IMR-90 (cell line): ENCODE results near the gene MFSD6L. TPM values are rescaled to one million over a fixed set of nuclear protein-coding genes. Genes with fewer than 3 reads are reported as not detected.

Source experiments
- ATAC-seq: fragments of 200-7000 bp; cut with Tn5 transposase; 2 replicates; pipeline ENCODE4 v1.9.1; 2020; ENCODE audit warnings: low read depth, mild to moderate bottlenecking, moderate library complexity
- BruUV-seq: library from RNA; stranded (reverse); fragments of 400-500 nt; replicated peaks from 2 replicates; lab custom pipeline; 2021; lab: Mats Ljungman, UMichigan
- CTCF ChIA-PET: fragments of 300-600 bp; formaldehyde crosslinking; extraction: SDS; loops from one replicate; lab custom pipeline; 2021; ENCODE audit warnings: antibody characterized with exemption; lab: Yijun Ruan, JAX
- POLR2A ChIA-PET: fragments of 300-600 bp; sonication (Branson Sonifier 250); formaldehyde crosslinking; loops from one replicate; lab custom pipeline; 2022; ENCODE audit warnings: antibody characterized with exemption; ENCODE audit not compliant: unreplicated experiment; lab: Charles Lee
- DNase-seq: peaks from one replicate; pipeline ENCODE4 v3.0.0; 2013
- H2AFZ ChIP-seq: replicated peaks from 2 replicates; pipeline ENCODE3; 2013; ENCODE audit warnings: low read length, mild to moderate bottlenecking; ENCODE audit not compliant: poor library complexity
- H2AK5ac ChIP-seq: 2 replicates; pipeline ENCODE4 v1.6.1; 2013; ENCODE audit warnings: low read depth, low read length, inconsistent platforms
- H2AK9ac ChIP-seq: replicated peaks from 2 replicates; pipeline ENCODE3; 2013; ENCODE audit warnings: mild to moderate bottlenecking, low read depth, low read length, moderate library complexity; ENCODE audit not compliant: poor library complexity
- H2BK120ac ChIP-seq: 2 replicates; pipeline ENCODE4 v1.6.1; 2013; ENCODE audit warnings: low read depth, low read length, inconsistent platforms
- H2BK15ac ChIP-seq: 3 replicates; pipeline ENCODE4 v1.6.1; 2013; ENCODE audit warnings: low read depth, low read length, inconsistent platforms
- H2BK20ac ChIP-seq: 2 replicates; pipeline ENCODE4 v1.6.1; 2013; ENCODE audit warnings: low read depth, mild to moderate bottlenecking, inconsistent platforms, low read length, moderate library complexity
- H2BK5ac ChIP-seq: 2 replicates; pipeline ENCODE4 v1.6.1; 2013; ENCODE audit warnings: mild to moderate bottlenecking, low read depth, low read length, inconsistent platforms; ENCODE audit not compliant: poor library complexity, severe bottlenecking
- H3K14ac ChIP-seq: replicated peaks from 2 replicates; pipeline ENCODE4 v1.6.1; 2013; ENCODE audit warnings: low read depth, low read length, inconsistent platforms
- H3K18ac ChIP-seq: 2 replicates; pipeline ENCODE4 v1.6.1; 2013; ENCODE audit warnings: low read depth, low read length, control low read depth
- H3K23ac ChIP-seq: 2 replicates; pipeline ENCODE4 v1.6.1; 2013; ENCODE audit warnings: low read depth, low read length, inconsistent platforms
- H3K27ac ChIP-seq: 2 replicates; pipeline ENCODE4 v1.5.1; 2013; ENCODE audit warnings: mild to moderate bottlenecking, control low read depth, low read length; ENCODE audit not compliant: insufficient read depth
- H3K27me3 ChIP-seq: 2 replicates; pipeline ENCODE4 v1.6.1; 2013; ENCODE audit warnings: low read length; ENCODE audit not compliant: control insufficient read depth, insufficient read depth
- H3K36me3 ChIP-seq: 2 replicates; pipeline ENCODE4 v1.6.1; 2013; ENCODE audit warnings: low read length, mixed read lengths; ENCODE audit not compliant: control insufficient read depth, insufficient read depth
- H3K4ac ChIP-seq: 2 replicates; pipeline ENCODE4 v1.6.1; 2013; ENCODE audit warnings: low read depth, low read length, inconsistent platforms
- H3K4me1 ChIP-seq: 2 replicates; pipeline ENCODE4 v1.6.1; 2013; ENCODE audit warnings: low read length, mixed read lengths; ENCODE audit not compliant: control insufficient read depth, insufficient read depth
- H3K4me2 ChIP-seq: 2 replicates; pipeline ENCODE4 v1.6.1; 2013; ENCODE audit warnings: low read depth, mild to moderate bottlenecking, control low read depth, low read length, moderate library complexity
- H3K4me3 ChIP-seq: 2 replicates; pipeline ENCODE4 v1.5.1; 2013; ENCODE audit warnings: low read depth, mild to moderate bottlenecking, control low read depth, low read length, moderate library complexity; ENCODE audit not compliant: insufficient read depth
- H3K56ac ChIP-seq: 2 replicates; pipeline ENCODE4 v1.6.1; 2013; ENCODE audit warnings: low read length, inconsistent platforms; ENCODE audit not compliant: insufficient read depth; ENCODE audit errors: extremely low read depth
- H3K79me1 ChIP-seq, 2 experiments: 2 replicates each; pipeline ENCODE4 v1.6.1; 2013; ENCODE audit warnings: low read length in 2 of 2, inconsistent platforms in 1 of 2, low read depth in 1 of 2
- H3K9ac ChIP-seq: 2 replicates; pipeline ENCODE4 v1.6.1; 2013; ENCODE audit warnings: low read depth, low read length, control low read depth
- H3K9me1 ChIP-seq: 2 replicates; pipeline ENCODE4 v1.6.1; 2013; ENCODE audit warnings: low read length, inconsistent platforms; ENCODE audit not compliant: insufficient read depth
- H3K9me3 ChIP-seq: 2 replicates; pipeline ENCODE4 v1.6.1; 2013; ENCODE audit warnings: low read length; ENCODE audit not compliant: control insufficient read depth, insufficient read depth
- H4K20me1 ChIP-seq: 2 replicates; pipeline ENCODE4 v1.6.1; 2013; ENCODE audit warnings: low read length, inconsistent platforms; ENCODE audit not compliant: insufficient read depth
- H4K5ac ChIP-seq: 2 replicates; pipeline ENCODE4 v1.6.1; 2013; ENCODE audit warnings: mild to moderate bottlenecking, low read depth, low read length, control low read depth
- H4K8ac ChIP-seq, 2 experiments: 2 replicates each; pipeline ENCODE4 v1.6.1; 2013; ENCODE audit warnings: low read depth in 2 of 2, low read length in 2 of 2, control low read depth in 1 of 2, inconsistent platforms in 1 of 2
- H4K91ac ChIP-seq: 2 replicates; pipeline ENCODE4 v1.6.1; 2013; ENCODE audit warnings: low read depth, low read length, inconsistent platforms; ENCODE audit not compliant: insufficient read depth
- BHLHE40 ChIP-seq: fragments of 150-350 bp; IDR thresholded peaks from 2 replicates; pipeline ENCODE4 v1.6.1; 2016; ENCODE audit warnings: mild to moderate bottlenecking, low read depth, low read length
- CEBPB ChIP-seq: IDR thresholded peaks from 2 replicates; pipeline ENCODE4 v1.6.1; 2012; ENCODE audit warnings: low read depth, low read length, improper control_type of control experiment
- CHD1 ChIP-seq: IDR thresholded peaks from 2 replicates; pipeline ENCODE4 v1.6.1; 2012; ENCODE audit warnings: low read depth, low read length, improper control_type of control experiment
- FOS ChIP-seq: fragments of 150-350 bp; IDR thresholded peaks from 2 replicates; pipeline ENCODE4 v1.6.1; 2016; ENCODE audit warnings: low read depth, low read length
- MAFK ChIP-seq: IDR thresholded peaks from 2 replicates; pipeline ENCODE4 v1.6.1; 2012; ENCODE audit warnings: low read depth, low read length, improper control_type of control experiment
- MAZ ChIP-seq: IDR thresholded peaks from 2 replicates; pipeline ENCODE4 v1.6.1; 2012; ENCODE audit warnings: low read depth, mild to moderate bottlenecking, low read length, improper control_type of control experiment, moderate library complexity, borderline replicate concordance
- MXI1 ChIP-seq: IDR thresholded peaks from 2 replicates; pipeline ENCODE4 v1.6.1; 2012; ENCODE audit warnings: low read depth, mild to moderate bottlenecking, low read length, moderate library complexity, borderline replicate concordance
- NFE2L2 ChIP-seq: fragments of 150-350 bp; IDR thresholded peaks from 2 replicates; pipeline ENCODE4 v1.6.1; 2016; ENCODE audit warnings: low read depth, mild to moderate bottlenecking, low read length
- POLR2A ChIP-seq: IDR thresholded peaks from 2 replicates; pipeline ENCODE4 v1.6.1; 2012; ENCODE audit warnings: mild to moderate bottlenecking, low read depth, low read length
- RAD21 ChIP-seq: IDR thresholded peaks from 2 replicates; pipeline ENCODE4 v1.6.1; 2012; ENCODE audit warnings: low read length, improper control_type of control experiment
- RCOR1 ChIP-seq: IDR thresholded peaks from 2 replicates; pipeline ENCODE4 v1.6.1; 2012; ENCODE audit warnings: mild to moderate bottlenecking, low read length, improper control_type of control experiment; ENCODE audit not compliant: insufficient replicate concordance
- RFX5 ChIP-seq: IDR thresholded peaks from 2 replicates; pipeline ENCODE4 v1.8.0; 2012; ENCODE audit warnings: low read depth, mild to moderate bottlenecking, low read length, moderate library complexity
- SMC3 ChIP-seq: fragments of 150-350 bp; IDR thresholded peaks from 2 replicates; pipeline ENCODE4 v1.6.1; 2016; ENCODE audit warnings: low read depth, mild to moderate bottlenecking, antibody characterized with exemption, low read length, moderate library complexity
- WGBS, 2 experiments: methylation state at CpG; one replicate each; pipeline versions ENCODE4 v1.1.5 to v1.1.7; 2013; ENCODE audit warnings: missing lambda C conversion rate in 2 of 2; ENCODE audit not compliant: insufficient read length in 1 of 2; ENCODE audit errors: extremely low coverage in 2 of 2; 5-methylcytosine and 5-hydroxymethylcytosine counted together
- dilution Hi-C: fragments of 300-500 bp; cut with HindIII; formaldehyde crosslinking; loops from one replicate; pipeline ENCODE4 v1.14.3; 2018; ENCODE audit warnings: low sequenced_read_pairs; ENCODE audit not compliant: unreplicated experiment
- in situ Hi-C: fragments of 300-500 bp; cut with MboI; formaldehyde crosslinking; loops from 3 replicates; pipeline ENCODE4 v1.14.3; 2019; ENCODE audit warnings: low sequenced_read_pairs, inconsistent platforms, mixed read lengths
- intact Hi-C: fragments of 100-400 bp; cut with micrococcal nuclease; formaldehyde crosslinking; loops from 2 replicates; pipeline ENCODE4 v1.10.0; 2022
- polyA plus RNA-seq, 3 experiments: library from polyadenylated mRNA; depleted of rRNA; stranded (reverse); fragments of >200 nt; gene quantifications; 2 replicates each; pipeline ENCODE4 v1.2.3, GENCODE V29; 2012; ENCODE audit warnings: low replicate concordance in 1 of 3
- total RNA-seq: library from RNA; depleted of rRNA; stranded (reverse); fragments of >200 nt; gene quantifications from 2 replicates; pipeline ENCODE4 v1.2.3, GENCODE V29; 2012
- TF ChIP-seq, protein P1 (sequence below): conservative IDR thresholded peaks from 2 replicates; pipeline ENCODE4 v1.5.1; 2012; ENCODE audit warnings: mild to moderate bottlenecking, low read depth, low read length, improper control_type of control experiment
- TF ChIP-seq, protein P2 (sequence below): fragments of 150-350 bp; IDR thresholded peaks from 2 replicates; pipeline ENCODE4 v1.6.1; 2016; ENCODE audit warnings: low read depth, mild to moderate bottlenecking, low read length, moderate library complexity, borderline replicate concordance
- TF ChIP-seq, protein P3 (sequence below): fragments of 150-350 bp; IDR thresholded peaks from 2 replicates; pipeline ENCODE4 v1.6.1; 2017; ENCODE audit warnings: mild to moderate bottlenecking, antibody characterized with exemption, low read length, low read depth

MFSD6L gene
- total and polyA plus RNA-seq, 2 of the 4 experiments (the other 2 are of a cell fraction) = not detected

DNA sequence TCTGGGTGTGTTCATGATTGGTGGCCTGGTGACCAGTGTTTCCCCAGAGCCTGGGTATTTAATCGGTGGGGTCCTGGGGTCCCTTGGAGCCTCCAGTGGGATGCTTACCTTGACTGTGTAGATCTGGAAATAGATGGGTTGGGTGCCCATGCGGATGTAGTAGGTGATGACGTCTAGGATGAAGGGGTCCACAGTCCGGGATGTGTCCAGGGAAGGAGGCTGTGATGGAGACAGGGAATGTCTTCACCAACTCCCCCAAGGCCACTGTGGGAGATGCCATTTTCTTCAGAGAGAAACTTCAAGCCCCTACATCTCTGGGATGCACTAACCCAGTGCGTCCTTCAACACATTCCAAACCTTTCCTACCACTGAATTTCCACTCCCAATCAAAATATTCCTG, 24.1 kb upstream of the MFSD6L start:
- Histone ChIP-seq H3K9me3 (peaks cover 2% of the 10 kb centered on the region; the same call in 1 of the 2 replicates), H2BK20ac (no peak overlapping the region), H3K4ac (no peak overlapping the region), H3K23ac (no peak overlapping the region), H3K56ac (no peak overlapping the region), H4K8ac (no peak overlapping the region), H3K27ac (no peak overlapping the region), H3K27me3 (no peaks in the 10 kb centered on the region), H3K18ac (no peak overlapping the region), H3K14ac (no peak overlapping the region), H2AK5ac (no peak overlapping the region), H3K79me1 (no peaks in the 10 kb centered on the region), H2BK5ac (no peak overlapping the region), H2BK15ac (no peak overlapping the region), H2BK120ac (no peak overlapping the region), H4K20me1 (no peaks in the 10 kb centered on the region), H3K4me1 (no peaks in the 10 kb centered on the region), H2AFZ (no peak overlapping the region), H3K9me1 (no peaks in the 10 kb centered on the region), H4K5ac (no peak overlapping the region), H3K36me3 (no peaks in the 10 kb centered on the region), H3K4me3 (no peak overlapping the region), H3K4me2 (no peak overlapping the region), H3K9ac (no peak overlapping the region), H4K91ac (no peak overlapping the region), H2AK9ac (no peak overlapping the region)
- no TSS peak for BruUV-seq
- in situ Hi-C loops = no loop called here
- 60% methylated on average over 1 of the region's 5 CpGs; no CpG with 5 or more reads in 1 of the 2 experiments for WGBS, 2 experiments
- ATAC-seq = no peak
- intact Hi-C loops = loop anchor here (1.0 kb wide), 1 partner anchor 43 kb away; no protein-coding TSS in a partner anchor
- no peak for DNase-seq
- CTCF ChIA-PET = no interaction called here
- dilution Hi-C loops = no loop called here
- TF ChIP-seq RAD21 = no peak
- TF ChIP-seq, protein P1, sequence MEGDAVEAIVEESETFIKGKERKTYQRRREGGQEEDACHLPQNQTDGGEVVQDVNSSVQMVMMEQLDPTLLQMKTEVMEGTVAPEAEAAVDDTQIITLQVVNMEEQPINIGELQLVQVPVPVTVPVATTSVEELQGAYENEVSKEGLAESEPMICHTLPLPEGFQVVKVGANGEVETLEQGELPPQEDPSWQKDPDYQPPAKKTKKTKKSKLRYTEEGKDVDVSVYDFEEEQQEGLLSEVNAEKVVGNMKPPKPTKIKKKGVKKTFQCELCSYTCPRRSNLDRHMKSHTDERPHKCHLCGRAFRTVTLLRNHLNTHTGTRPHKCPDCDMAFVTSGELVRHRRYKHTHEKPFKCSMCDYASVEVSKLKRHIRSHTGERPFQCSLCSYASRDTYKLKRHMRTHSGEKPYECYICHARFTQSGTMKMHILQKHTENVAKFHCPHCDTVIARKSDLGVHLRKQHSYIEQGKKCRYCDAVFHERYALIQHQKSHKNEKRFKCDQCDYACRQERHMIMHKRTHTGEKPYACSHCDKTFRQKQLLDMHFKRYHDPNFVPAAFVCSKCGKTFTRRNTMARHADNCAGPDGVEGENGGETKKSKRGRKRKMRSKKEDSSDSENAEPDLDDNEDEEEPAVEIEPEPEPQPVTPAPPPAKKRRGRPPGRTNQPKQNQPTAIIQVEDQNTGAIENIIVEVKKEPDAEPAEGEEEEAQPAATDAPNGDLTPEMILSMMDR = no peak
- TF ChIP-seq, protein P2, sequence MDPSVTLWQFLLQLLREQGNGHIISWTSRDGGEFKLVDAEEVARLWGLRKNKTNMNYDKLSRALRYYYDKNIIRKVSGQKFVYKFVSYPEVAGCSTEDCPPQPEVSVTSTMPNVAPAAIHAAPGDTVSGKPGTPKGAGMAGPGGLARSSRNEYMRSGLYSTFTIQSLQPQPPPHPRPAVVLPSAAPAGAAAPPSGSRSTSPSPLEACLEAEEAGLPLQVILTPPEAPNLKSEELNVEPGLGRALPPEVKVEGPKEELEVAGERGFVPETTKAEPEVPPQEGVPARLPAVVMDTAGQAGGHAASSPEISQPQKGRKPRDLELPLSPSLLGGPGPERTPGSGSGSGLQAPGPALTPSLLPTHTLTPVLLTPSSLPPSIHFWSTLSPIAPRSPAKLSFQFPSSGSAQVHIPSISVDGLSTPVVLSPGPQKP = no peak
- TF ChIP-seq MAFK = no peak
- TF ChIP-seq BHLHE40 = no peak
- no peak for TF ChIP-seq CEBPB
- no peak for TF ChIP-seq MAZ
- no peak for TF ChIP-seq CHD1
- TF ChIP-seq NFE2L2 = no peak
- TF ChIP-seq RCOR1 = no peak
- TF ChIP-seq, protein P3, sequence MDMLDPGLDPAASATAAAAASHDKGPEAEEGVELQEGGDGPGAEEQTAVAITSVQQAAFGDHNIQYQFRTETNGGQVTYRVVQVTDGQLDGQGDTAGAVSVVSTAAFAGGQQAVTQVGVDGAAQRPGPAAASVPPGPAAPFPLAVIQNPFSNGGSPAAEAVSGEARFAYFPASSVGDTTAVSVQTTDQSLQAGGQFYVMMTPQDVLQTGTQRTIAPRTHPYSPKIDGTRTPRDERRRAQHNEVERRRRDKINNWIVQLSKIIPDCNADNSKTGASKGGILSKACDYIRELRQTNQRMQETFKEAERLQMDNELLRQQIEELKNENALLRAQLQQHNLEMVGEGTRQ = no peak
- no peak for TF ChIP-seq RFX5
- no peak for TF ChIP-seq MXI1
- TF ChIP-seq SMC3 = no peak
- no peak for TF ChIP-seq FOS
- TF ChIP-seq POLR2A = no peak
- POLR2A ChIA-PET = no interaction called here
